Skeletal muscle tissue (tissue), 4 donors: ENCODE measurements around the gene GMFB. TPM values are rescaled to one million over a fixed set of nuclear protein-coding genes. Genes with fewer than 3 reads are reported as not detected.
A peak's percentile ranks its signal among the peaks of the same experiment; 100 is the strongest.

Experiments used
- H3K27ac ChIP-seq: one replicate; pipeline ENCODE4 v1.7.0; 2013; ENCODE audit warnings: mild to moderate bottlenecking, low read depth, low read length, inconsistent platforms
- H3K27me3 ChIP-seq, 3 donors: one replicate each; pipeline ENCODE4 v1.7.0; 2013; ENCODE audit warnings: low read length in 3 of 3; ENCODE audit not compliant: control insufficient read depth in 3 of 3, insufficient read depth in 3 of 3
- H3K36me3 ChIP-seq, 3 donors: one replicate each; pipeline ENCODE4 v1.7.0; 2013; ENCODE audit warnings: low read length in 3 of 3; ENCODE audit not compliant: control insufficient read depth in 3 of 3, insufficient read depth in 3 of 3
- H3K4me1 ChIP-seq, 3 donors: one replicate each; pipeline ENCODE4 v1.7.0; 2013; ENCODE audit warnings: low read length in 3 of 3, mild to moderate bottlenecking in 3 of 3; ENCODE audit not compliant: control insufficient read depth in 3 of 3, insufficient read depth in 3 of 3
- H3K4me3 ChIP-seq, 3 donors: one replicate each; pipeline ENCODE4 v1.7.0; 2013; ENCODE audit warnings: low read length in 3 of 3
- H3K9ac ChIP-seq, 3 donors: one replicate each; pipeline ENCODE4 v1.7.0; 2013; ENCODE audit warnings: low read length in 3 of 3, mild to moderate bottlenecking in 3 of 3, moderate library complexity in 2 of 3, low read depth in 1 of 3
- H3K9me3 ChIP-seq, 3 donors: one replicate each; pipeline ENCODE4 v1.7.0; 2013; ENCODE audit warnings: low read length in 3 of 3; ENCODE audit not compliant: control insufficient read depth in 3 of 3
- total RNA-seq: library from RNA; depleted of rRNA; stranded (reverse); fragments of >200 nt; gene quantifications from one replicate; pipeline ENCODE4 v1.2.3, GENCODE V29; 2014
- donor health status: Osteomylitis.

GMFB gene
- total RNA-seq = 42.8 TPM

DNA sequence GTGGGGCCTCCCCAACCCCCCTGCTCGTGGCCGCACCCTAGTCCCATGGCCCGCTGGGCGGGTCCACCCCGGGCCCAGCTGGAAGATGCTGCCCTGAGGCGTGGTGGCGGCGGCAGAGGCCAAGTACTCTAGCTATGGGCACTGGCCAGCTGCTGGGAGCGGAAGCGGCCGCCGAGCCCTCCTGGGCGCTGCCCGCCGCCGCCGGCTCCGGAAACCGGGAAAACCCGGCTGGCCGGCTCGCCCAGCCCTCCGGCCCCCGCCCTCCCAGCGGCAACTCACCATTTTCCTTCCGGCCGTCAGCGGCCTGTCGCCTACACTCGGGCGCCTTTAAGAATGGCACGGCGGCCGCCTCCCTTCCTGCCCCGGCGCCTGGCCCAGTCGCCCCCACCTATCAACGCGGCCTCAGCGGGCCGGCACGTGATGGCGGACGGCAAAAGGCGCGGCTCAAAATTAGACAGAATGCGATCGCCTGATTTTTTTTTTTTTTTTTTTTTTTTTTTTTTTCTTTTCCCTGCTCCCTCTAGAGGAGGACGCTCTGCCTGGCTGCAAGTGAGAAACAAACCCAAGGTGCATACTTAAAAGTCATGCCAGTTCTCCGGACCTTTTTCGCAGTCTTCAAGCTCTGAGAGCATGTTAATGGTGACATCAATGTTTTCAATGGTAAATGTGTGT lies at the start of gene GMFB:
TSS of gene GMFB (minus strand) at position 335 of the 672 bp plus-strand sequence. CDS start at position 282, 53 bp downstream.
- Histone ChIP-seq H3K27me3 (no peaks in the 10 kb centered on the region), H3K27ac (peak within 1 kb of the TSS; percentile 90), H3K36me3 (no peaks in the 10 kb centered on the region), H3K9ac (peak within 1 kb of the TSS; percentile 91 to 93 (median 91)), H3K4me1 (peaks cover 11 to 18% (median 12%) of the 10 kb centered on the region in 3 donors), H3K4me3 (peak within 1 kb of the TSS; percentile 83 to 94 (median 88)), H3K9me3 (no peaks in the 10 kb centered on the region)

DNA sequence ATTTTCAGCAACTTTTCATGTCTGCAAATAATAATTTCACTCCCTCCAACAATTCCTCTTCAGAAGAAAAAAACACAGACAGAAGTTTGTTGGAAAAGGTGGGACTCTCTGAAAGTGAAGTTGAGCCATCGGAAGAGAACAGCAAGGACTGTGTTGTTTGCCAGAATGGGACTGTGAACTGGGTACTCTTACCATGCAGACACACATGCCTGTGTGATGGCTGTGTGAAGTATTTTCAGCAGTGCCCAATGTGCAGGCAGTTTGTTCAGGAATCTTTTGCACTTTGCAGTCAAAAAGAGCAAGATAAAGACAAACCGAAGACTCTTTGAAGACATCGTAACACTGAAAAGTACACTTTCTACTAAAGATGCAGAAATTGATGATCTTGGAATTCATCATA lies 49.3 kb upstream of the GMFB start:
- peaks cover 3 to 12% (median 6%) of the 10 kb centered on the region in 3 donors for H3K36me3 ChIP-seq

DNA sequence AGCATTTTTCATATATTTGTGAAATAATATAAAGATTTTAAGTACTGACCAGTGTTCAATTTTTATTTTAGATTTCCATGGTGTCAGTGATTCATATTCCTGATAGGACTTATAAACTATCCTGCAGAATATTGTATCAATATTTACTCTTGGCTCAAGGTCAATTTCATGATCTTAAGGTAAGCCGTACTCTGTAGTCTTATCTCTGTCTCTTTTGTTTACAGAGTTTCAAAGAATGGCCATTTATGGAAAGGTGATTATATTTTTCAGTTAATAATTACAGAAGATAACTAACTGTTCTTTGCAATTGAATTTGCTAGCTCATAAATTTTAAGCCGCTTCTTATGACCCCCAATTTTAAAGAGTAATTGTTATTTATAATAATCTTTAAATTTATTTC lies 48.9 kb upstream of the GMFB start:
- H3K9me3 ChIP-seq = no peaks in the 10 kb centered on the region
- no peak overlapping the region for H3K4me3 ChIP-seq
- no peaks in the 10 kb centered on the region for H3K27me3 ChIP-seq
- no peak overlapping the region for H3K9ac ChIP-seq
- peaks cover 3 to 12% (median 6%) of the 10 kb centered on the region in 3 donors for H3K36me3 ChIP-seq
- no peak overlapping the region for H3K27ac ChIP-seq
- no peaks in the 10 kb centered on the region for H3K4me1 ChIP-seq

More for the DNA sequence above, 49.3 kb upstream of the GMFB start:
- no peak overlapping the region for H3K9ac ChIP-seq
- no peaks in the 10 kb centered on the region for H3K4me1 ChIP-seq
- no peaks in the 10 kb centered on the region for H3K27me3 ChIP-seq
- no peak overlapping the region for H3K4me3 ChIP-seq
- H3K27ac ChIP-seq = no peak overlapping the region
- H3K9me3 ChIP-seq = no peaks in the 10 kb centered on the region

DNA sequence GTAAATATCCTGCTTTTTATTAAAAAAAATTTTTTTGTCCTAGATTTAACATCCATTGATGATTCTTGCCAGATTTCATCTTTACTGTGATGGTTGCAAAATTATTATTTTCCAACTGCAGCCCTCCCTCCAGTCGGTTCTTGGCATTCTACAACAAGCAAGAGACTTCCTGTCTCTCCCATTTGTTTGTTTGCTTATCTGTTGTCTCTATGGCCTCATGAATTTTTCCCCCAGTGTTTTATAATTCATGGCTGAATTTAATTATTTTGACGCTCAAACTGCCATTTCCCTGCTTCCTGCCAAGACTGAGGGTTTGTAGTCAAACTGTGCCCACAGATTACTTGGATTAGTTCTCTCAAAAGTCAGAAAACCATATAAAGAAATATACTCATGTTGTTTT lies 46.9 kb upstream of the GMFB start:
- Histone ChIP-seq H3K36me3 (peaks cover 3 to 12% (median 6%) of the 10 kb centered on the region in 3 donors), H3K9ac (no peak overlapping the region), H3K27ac (no peak overlapping the region), H3K4me1 (no peaks in the 10 kb centered on the region), H3K9me3 (no peaks in the 10 kb centered on the region), H3K27me3 (no peaks in the 10 kb centered on the region), H3K4me3 (no peak overlapping the region)

DNA sequence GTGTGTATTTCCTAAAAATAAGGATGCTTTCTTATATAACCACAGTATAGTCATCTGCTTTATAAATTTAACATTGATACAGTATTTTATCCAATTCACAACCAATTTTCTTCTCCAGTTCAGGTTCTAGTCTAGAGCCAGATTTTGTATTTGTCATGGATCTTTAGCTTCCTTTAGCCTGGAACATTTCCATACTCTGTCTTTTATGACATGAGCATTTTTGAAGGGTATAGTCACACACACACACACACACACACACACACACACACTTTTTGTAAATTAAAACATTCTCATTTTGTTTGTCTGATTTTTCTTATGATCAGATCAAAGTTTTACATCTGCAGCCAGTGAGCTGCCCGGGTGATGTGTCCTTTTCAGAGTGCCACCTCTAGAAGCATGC lies 46.3 kb upstream of the GMFB start:
- no peak overlapping the region for H3K27ac ChIP-seq
- peaks cover 3 to 12% (median 6%) of the 10 kb centered on the region in 3 donors for H3K36me3 ChIP-seq
- H3K9me3 ChIP-seq = no peaks in the 10 kb centered on the region
- H3K4me3 ChIP-seq = no peak overlapping the region
- no peaks in the 10 kb centered on the region for H3K27me3 ChIP-seq
- H3K4me1 ChIP-seq = no peaks in the 10 kb centered on the region
- H3K9ac ChIP-seq = no peak overlapping the region

DNA sequence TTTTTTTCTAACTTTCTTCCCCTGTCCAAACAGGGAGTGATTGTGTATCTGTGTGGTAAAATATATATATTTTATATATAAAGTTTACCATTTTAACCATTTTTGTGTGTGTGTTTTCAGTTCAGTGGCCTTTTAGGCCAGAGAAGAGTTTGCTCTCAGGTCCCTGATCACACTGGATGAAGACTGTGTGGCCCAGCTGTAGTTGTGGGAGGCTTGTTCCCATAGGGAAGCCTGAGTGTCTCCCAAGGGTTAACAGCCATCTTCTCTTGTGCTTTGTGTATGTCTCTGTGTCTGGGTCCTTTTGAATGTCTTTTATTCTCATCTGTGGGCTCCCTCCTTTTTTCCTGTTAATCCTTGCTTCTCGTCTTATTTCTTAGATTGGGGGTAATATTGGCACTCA lies 44.3 kb upstream of the GMFB start:
- Histone ChIP-seq H3K27ac (no peak overlapping the region), H3K4me1 (no peaks in the 10 kb centered on the region), H3K9me3 (no peaks in the 10 kb centered on the region), H3K36me3 (peaks cover 2 to 8% (median 2%) of the 10 kb centered on the region in 3 donors), H3K27me3 (no peaks in the 10 kb centered on the region), H3K4me3 (no peak overlapping the region), H3K9ac (no peak overlapping the region)

DNA sequence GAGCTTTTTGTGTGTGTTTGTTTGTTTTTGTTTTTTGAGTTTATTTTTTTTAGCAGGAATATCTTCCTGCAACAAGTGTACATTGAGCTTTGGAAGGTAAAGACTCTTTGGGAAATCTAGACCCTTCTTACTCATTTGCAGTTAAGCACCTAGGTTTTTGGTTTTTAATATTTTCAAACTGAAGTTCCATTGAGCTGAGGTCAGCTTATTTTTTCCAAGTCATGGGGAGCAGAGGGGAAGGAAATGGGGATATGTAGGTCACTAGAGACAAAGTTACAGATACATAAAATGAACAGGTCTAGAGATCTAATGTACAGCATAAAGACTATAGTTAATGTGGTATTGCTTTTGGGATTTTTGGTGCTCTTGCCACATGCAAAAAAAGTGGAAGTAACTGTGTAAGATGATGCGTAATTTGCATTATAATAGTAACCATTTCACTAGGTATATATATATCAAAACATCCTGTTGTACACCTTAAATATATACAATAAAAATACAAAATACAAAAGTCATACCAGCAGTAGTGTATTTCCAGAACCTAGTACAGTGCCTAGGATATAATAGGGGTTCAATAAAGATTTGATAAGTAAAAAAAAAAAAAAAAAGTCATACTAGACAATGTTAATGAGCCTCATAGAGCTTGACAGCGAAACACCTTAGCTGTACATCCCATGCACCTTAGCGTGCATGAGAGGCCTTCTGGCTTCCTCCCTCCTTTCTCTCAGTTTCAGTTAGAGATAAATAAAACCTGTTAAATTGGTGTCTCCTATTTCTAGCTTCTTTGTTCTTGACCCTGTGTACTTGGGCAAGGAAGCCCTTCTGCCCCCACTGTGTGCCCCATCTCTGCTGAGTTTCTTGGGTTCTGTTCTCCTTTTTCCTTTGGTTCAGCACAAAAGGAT lies 43.6 kb upstream of the GMFB start:
- H3K27me3 ChIP-seq = no peaks in the 10 kb centered on the region
- H3K4me1 ChIP-seq = no peaks in the 10 kb centered on the region
- no peaks in the 10 kb centered on the region for H3K9me3 ChIP-seq
- peaks cover 0 to 10% (median 4%) of the 10 kb centered on the region in 3 donors for H3K36me3 ChIP-seq
- H3K9ac ChIP-seq = no peak overlapping the region
- H3K4me3 ChIP-seq = no peak overlapping the region
- no peak overlapping the region for H3K27ac ChIP-seq

DNA sequence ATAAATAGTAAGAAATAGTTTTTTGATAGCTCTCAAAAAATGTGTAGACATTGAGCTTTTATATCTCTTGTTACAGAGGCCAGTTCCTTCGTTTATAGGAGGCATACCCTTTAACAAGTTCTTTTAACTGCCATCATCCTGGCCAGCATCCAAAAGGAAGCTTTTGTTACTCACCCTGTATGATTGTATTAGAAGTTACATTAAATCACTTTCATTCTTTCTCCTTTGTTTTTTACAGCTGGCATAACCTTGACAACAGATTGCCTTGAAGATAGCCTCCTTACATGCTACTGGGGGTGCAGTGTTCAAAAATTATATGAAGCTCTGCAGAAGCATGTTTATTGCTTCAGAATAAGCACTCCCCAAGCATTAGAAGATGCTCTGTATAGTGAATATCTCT lies 41.0 kb upstream of the GMFB start:
- H3K9me3 ChIP-seq = no peaks in the 10 kb centered on the region
- H3K4me3 ChIP-seq = no peak overlapping the region
- H3K4me1 ChIP-seq = no peaks in the 10 kb centered on the region
- H3K36me3 ChIP-seq = peaks cover 4 to 10% (median 8%) of the 10 kb centered on the region in 3 donors
- no peaks in the 10 kb centered on the region for H3K27me3 ChIP-seq
- H3K27ac ChIP-seq = no peak overlapping the region
- no peak overlapping the region for H3K9ac ChIP-seq

DNA sequence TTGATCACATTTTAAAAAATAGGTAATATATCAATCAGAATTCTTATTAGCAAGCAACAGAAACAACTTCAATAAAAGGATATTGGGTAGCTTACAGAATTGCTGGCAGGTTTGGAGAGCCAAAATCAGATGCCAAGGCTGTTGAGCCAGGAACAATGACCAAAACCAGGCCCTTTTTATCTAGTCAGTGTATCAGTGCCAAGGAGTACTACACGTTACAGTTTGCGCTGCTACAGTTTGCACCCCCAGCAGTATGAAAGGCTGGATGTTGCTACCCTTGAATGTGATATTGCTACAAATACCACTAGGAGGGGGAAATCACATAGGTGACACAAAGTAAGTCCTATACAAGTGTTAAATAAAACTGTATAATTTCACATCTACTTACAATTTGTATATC lies 40.2 kb upstream of the GMFB start:
- no peaks in the 10 kb centered on the region for H3K9me3 ChIP-seq
- H3K4me3 ChIP-seq = no peak overlapping the region
- no peak overlapping the region for H3K27ac ChIP-seq
- no peak overlapping the region for H3K9ac ChIP-seq
- H3K4me1 ChIP-seq = no peaks in the 10 kb centered on the region
- H3K27me3 ChIP-seq = no peaks in the 10 kb centered on the region
- peaks cover 9 to 12% (median 11%) of the 10 kb centered on the region in 3 donors for H3K36me3 ChIP-seq

DNA sequence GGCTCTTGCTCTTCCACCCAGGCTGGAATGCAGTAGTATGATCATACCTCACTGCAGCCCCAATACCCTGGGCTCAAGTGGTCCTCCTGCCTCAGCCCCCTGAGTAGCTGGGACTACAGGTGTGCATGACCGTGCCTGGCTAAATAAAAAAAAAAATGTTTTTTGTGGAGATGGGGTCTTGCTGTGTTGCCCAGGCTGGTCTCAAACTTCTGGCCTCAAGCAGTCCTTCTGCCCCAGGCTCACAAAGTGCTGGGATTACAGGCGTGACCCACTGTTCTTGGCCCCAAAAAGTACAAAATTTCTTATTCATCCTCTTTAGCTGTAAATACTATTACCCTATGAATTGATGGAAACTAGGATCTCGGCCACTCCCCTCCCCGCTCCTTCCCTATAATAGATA lies 35.6 kb upstream of the GMFB start:
- H3K27me3 ChIP-seq = no peaks in the 10 kb centered on the region
- no peaks in the 10 kb centered on the region for H3K4me1 ChIP-seq
- no peak overlapping the region for H3K9ac ChIP-seq
- H3K36me3 ChIP-seq = peaks cover 12 to 23% (median 16%) of the 10 kb centered on the region in 3 donors
- no peak overlapping the region for H3K4me3 ChIP-seq
- H3K27ac ChIP-seq = no peak overlapping the region
- no peaks in the 10 kb centered on the region for H3K9me3 ChIP-seq
